ENCODE results near the gene SHF.

DNA sequence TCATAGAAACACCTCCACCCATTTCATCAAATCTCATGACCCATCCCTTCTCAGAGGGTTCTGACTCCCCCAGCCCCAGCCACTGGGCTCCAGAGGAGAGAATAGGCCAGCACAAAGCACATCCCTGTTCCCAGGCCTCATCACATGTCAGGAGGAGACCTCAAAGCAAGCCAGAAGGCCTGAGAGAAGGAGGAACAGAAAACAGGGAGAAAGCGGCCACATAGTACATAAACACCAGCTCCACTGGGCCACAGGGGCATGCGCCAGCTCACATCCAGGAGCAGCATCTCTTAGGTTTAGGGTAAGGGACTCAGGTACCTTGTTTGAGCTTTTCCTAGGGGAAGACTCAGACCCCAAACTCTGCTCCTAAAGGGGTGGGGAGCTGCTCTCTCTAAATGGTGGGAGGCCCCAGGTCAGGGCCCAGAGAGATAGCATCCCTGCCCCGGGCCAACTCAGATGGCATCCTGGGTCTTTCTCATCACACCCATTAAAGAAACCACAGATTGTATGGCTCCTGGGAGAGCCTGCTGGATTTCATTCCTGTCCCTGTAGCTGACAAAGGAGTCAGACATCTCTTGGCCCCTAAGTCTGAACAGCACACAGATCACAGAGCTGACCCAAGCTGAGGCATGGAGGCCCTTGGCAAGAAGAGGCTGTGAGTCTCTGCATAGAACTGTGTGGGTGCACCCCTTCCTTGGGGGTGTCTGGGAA lies 2.5 kb downstream of the SHF start:
- TF ChIP-seq, protein P1, sequence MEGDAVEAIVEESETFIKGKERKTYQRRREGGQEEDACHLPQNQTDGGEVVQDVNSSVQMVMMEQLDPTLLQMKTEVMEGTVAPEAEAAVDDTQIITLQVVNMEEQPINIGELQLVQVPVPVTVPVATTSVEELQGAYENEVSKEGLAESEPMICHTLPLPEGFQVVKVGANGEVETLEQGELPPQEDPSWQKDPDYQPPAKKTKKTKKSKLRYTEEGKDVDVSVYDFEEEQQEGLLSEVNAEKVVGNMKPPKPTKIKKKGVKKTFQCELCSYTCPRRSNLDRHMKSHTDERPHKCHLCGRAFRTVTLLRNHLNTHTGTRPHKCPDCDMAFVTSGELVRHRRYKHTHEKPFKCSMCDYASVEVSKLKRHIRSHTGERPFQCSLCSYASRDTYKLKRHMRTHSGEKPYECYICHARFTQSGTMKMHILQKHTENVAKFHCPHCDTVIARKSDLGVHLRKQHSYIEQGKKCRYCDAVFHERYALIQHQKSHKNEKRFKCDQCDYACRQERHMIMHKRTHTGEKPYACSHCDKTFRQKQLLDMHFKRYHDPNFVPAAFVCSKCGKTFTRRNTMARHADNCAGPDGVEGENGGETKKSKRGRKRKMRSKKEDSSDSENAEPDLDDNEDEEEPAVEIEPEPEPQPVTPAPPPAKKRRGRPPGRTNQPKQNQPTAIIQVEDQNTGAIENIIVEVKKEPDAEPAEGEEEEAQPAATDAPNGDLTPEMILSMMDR (conservative IDR thresholded peaks at IDR 0.05 in 1 of 2, IDR thresholded peaks at IDR 0.05 in 1 of 2; ENCODE audit: extremely low read depth in 1 of 2, insufficient read depth in 1 of 2, low read depth in 1 of 2, low read length in 2 of 2) = no peak
- TF ChIP-seq EZH2 (IDR thresholded peaks at IDR 0.05; ENCODE audit: borderline replicate concordance, low read length) = no peak
